Activated naive CD4-positive, alpha-beta T cell treated with anti-CD3 and anti-CD28 coated beads, Interleukin-2, amount 10 ng/mL, durations not matched to agents 7 days and 5 days (primary cell): Measurements from ENCODE around the gene FAM174B.

Source experiments
- CTCF ChIA-PET: fragments of 350-600 bp; sonication (Branson Sonifier 250); formaldehyde crosslinking; loops from one replicate; lab custom pipeline; 2021; ENCODE audit warnings: antibody characterized with exemption; lab: Charles Lee
- DNase-seq: peaks from one replicate; pipeline ENCODE4 v3.0.0-alpha.2; 2020
- H3K27ac Mint-ChIP-seq: one replicate; pipeline ENCODE4 v1.8.0; 2021; ENCODE audit warnings: mild to moderate bottlenecking, moderate library complexity, mixed read lengths
- H3K27me3 Mint-ChIP-seq: one replicate; pipeline ENCODE4 v1.8.0; 2021; ENCODE audit warnings: mild to moderate bottlenecking, mixed read lengths
- H3K36me3 Mint-ChIP-seq: one replicate; pipeline ENCODE4 v1.8.0; 2021; ENCODE audit warnings: mixed read lengths
- H3K4me1 Mint-ChIP-seq: one replicate; pipeline ENCODE4 v1.8.0; 2021; ENCODE audit warnings: mixed read lengths
- H3K4me3 Mint-ChIP-seq: one replicate; pipeline ENCODE4 v1.8.0; 2021; ENCODE audit warnings: mild to moderate bottlenecking, moderate library complexity, mixed read lengths
- H3K9me3 Mint-ChIP-seq: one replicate; pipeline ENCODE4 v1.8.0; 2021; ENCODE audit warnings: mixed read lengths

FAM174B gene

DNA sequence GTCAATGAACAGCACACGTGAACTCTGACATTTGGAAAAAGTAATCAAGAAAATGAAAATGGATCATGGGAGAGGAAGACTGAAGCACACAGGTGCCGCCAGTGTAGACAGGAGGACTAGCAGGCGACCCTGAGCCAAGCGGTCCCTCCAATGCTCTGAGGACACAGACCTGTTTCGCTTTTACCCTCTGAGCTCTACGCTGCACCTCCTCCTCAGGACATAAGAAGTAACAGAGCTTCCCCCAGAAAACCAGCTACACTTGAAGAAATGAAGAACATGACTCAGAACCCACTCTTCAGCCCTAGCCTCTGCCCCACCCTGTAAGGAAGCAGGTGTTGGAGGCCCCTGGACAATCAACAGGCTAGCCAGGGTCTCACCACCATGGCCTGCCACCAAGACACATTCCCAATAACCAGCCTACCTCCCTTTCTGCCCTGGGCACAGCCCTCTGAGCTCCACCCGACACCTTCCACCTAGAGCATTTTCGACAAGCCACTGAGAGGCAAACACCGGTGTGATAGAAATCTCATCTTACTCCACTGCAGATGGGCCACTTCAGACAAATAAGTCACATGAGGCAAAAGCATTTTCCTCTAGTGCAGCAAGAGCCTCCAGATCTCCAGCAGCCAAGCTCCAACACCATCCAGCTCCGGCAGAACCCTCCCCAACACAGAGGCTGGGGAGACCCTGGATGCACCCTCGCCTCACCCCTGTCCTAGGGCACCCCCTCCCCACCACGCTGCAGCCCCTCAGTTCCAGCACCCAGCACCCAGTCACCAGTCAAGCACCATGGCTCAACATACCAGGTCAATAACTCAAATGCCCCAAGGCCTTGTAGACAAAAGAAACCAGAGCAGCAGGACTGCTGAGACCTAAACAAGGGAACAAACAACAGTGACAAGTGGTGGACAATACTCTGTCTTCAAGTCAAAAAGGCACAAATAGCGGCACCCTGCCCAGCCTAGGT, 11.4 kb downstream of the FAM174B start:
- Mint-ChIP-seq H3K9me3 (peaks cover 7% of the 10 kb centered on the region), H3K36me3 (no peaks in the 10 kb centered on the region), H3K4me3 (no peak overlapping the region), H3K27ac (no peak overlapping the region), H3K27me3 (peaks cover 7% of the 10 kb centered on the region), H3K4me1 (no peaks in the 10 kb centered on the region)
- CTCF ChIA-PET, result no interaction called here
- no peak for DNase-seq

DNA sequence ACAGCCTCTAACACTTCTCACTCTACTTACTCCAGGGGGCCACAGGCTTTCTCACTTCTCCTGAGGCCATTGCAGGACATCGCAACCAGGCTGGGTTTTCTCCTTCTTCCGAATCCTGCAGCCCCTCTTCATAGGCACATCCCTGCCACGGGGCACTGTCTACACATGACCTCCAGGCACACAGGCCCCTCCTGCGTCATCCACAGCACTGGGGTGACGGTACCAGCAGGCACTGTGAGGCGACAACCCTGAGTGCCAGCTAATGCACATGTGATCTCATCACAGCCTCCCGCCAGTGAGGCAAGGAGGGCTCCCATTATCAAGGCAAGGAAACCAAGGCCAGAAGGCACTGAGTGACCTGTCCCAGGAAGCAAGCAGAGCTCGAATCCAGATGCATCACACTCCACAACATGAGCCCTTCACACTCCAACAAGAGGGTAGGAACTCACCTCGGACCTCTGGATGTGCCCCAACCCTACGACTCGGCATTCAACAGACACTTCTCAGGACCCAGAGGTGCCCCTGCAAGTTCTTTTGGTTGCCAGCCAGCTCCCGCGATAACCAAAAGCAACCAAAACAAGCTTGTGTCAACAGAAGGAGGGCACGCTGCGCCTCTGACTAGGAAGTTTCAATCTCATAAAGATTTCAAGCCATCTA, 16.7 kb downstream of the FAM174B start:
- H3K4me1 Mint-ChIP-seq, result peaks cover 7% of the 10 kb centered on the region
- DNase-seq, result no peak

DNA sequence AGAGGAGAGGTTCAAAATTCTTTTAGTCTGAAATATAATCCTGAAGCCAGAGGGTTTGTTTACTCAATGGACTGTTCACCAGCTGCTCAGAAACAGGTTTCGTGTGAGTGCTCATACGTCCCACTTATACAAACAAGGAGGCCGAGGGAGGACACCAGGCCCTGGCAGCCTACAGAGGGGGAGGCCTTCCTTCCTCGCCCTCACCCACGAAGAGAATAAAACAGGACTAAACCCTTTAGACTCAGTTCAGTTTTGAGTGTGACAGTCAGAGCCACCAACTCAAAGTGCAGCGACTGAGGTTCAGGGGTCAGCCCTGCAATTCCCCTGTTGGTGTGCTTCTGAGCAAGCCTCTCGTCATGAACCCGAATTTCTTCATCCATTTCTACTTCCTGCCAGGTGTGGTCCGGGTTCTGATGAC, 17.3 kb downstream of the FAM174B start:
- H3K27me3 Mint-ChIP-seq, result no peaks in the 10 kb centered on the region
- DNase-seq, result no peak
- no peaks in the 10 kb centered on the region for H3K36me3 Mint-ChIP-seq
- H3K9me3 Mint-ChIP-seq, result peaks cover 7% of the 10 kb centered on the region
- no peak overlapping the region for H3K4me3 Mint-ChIP-seq
- CTCF ChIA-PET, result no interaction called here
- H3K27ac Mint-ChIP-seq, result no peak overlapping the region
- peaks cover 7% of the 10 kb centered on the region for H3K4me1 Mint-ChIP-seq

More for the DNA sequence above, 16.7 kb downstream of the FAM174B start:
- Mint-ChIP-seq H3K27ac (no peak overlapping the region), H3K27me3 (no peaks in the 10 kb centered on the region), H3K9me3 (peaks cover 7% of the 10 kb centered on the region), H3K36me3 (no peaks in the 10 kb centered on the region), H3K4me3 (no peak overlapping the region)
- CTCF ChIA-PET, result no interaction called here

DNA sequence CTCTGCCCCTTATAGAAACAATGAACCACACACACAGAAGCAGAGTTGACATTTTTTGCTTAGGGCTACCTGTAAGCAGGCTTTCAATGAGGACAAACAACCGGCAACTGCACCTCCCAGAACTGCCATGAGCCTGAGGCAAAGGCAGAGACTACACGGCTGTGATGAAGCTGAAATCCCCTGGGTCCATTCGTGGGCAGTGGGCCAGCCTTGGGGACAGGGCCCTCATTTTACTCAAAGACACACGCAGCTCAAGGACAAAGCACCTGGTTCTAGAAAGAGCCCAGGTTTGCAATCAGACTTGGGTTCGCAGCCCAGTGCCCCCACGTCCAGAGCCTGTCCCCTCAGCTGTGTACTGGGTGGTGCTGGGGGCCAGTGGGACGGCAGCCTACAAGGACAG, 17.9 kb downstream of the FAM174B start:
- Mint-ChIP-seq H3K27ac (no peak overlapping the region), H3K27me3 (no peaks in the 10 kb centered on the region), H3K9me3 (peaks cover 7% of the 10 kb centered on the region), H3K36me3 (no peaks in the 10 kb centered on the region), H3K4me3 (no peak overlapping the region), H3K4me1 (peaks cover 7% of the 10 kb centered on the region)
- CTCF ChIA-PET, result interaction anchor here (0.6 kb wide), 1 partner anchor 1725 kb away, joined by 3 read pairs; no protein-coding TSS in a partner anchor
- DNase-seq, result no peak

DNA sequence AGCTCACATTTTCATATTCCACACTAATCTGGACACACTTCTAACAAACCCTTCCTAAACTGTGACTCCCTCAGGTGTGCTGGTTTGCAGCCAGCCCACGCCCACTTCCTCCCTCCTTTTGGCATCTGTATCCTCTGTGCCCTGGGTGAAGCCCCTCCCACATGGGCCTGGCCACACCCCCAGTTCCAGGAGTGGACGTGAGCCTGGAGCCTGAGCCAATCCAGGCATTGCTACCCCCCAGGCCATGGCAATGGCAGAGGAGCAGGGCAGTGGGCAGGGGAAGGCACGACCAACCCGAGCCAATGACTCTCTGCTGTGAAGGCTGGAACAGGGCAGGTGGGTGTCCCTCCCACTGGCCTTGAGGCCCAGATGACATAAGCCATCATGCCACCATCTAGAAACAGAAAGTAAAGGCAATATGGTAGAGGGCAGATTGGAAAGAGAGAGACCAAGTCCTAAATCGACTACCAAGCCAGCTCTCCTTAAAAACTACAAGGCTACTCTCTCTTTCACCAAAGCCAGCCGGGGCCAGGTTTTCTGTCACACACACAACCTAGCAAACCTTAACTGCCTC, 18.6 kb downstream of the FAM174B start:
- peaks cover 7% of the 10 kb centered on the region for H3K4me1 Mint-ChIP-seq
- H3K27me3 Mint-ChIP-seq, result no peaks in the 10 kb centered on the region
- DNase-seq, result no peak
- CTCF ChIA-PET, result interaction anchor here (0.6 kb wide), 1 partner anchor 1726 kb away, joined by 3 read pairs; no protein-coding TSS in a partner anchor
- no peaks in the 10 kb centered on the region for H3K36me3 Mint-ChIP-seq
- peaks cover 5% of the 10 kb centered on the region for H3K9me3 Mint-ChIP-seq
- H3K27ac Mint-ChIP-seq, result no peak overlapping the region
- H3K4me3 Mint-ChIP-seq, result no peak overlapping the region

DNA sequence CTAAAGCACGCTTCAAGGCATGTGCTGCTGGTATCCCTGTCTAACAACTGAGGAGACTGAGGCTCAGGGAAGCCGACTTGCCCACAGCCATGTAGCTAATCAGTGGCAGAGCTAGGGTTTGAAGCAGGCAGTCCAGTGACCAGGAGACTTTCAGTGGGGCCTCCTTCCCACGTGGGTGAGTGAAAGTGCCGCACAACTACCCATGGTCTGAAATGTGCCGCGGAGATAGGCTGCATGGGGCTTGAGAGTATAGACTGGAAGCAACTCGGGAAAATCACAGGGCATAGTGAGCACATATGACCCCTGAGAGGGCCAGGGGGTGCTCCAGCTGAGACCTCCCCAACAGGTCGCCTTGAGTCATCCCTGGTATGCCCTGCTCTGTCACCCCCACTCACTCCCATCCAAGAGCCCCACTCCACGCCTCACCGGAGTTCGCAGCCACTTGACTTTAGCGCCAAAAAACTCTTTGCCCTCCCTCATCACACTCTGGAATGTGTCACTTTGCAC, 19.1 kb downstream of the FAM174B start:
- DNase-seq, result no peak
- Mint-ChIP-seq H3K27me3 (no peaks in the 10 kb centered on the region), H3K27ac (no peak overlapping the region), H3K9me3 (peaks cover 5% of the 10 kb centered on the region), H3K4me1 (peaks cover 7% of the 10 kb centered on the region), H3K4me3 (no peak overlapping the region), H3K36me3 (no peaks in the 10 kb centered on the region)
- CTCF ChIA-PET, result interaction anchor here (0.9 kb wide), 1 partner anchor 115 kb away, joined by 3 read pairs; no protein-coding TSS in a partner anchor

DNA sequence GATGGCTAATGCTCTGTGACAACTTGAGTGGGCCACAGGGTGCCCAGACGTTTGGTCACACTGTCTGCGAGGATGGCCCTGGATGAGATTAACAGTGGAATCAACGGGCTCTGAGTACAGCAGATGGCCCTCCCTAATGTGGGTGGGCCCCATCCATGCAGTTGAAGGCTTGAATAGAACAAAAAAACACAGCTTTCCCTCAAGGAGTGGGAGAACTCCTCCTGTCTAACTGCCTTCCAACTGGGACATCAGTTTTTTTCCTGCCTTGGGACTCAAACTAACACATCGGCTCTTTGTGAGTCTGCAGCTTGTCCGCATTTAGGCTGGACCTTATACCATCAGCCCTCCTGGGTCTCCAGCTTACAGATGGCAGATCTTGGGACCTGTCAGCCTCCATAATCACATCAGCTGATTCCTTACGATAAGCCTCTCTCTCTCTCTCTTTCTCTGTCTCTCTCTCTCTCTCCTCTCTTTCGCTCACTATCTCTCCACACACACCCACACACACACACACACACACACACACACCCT, 20.8 kb downstream of the FAM174B start:
- no peak overlapping the region for H3K27ac Mint-ChIP-seq
- CTCF ChIA-PET, result interaction anchor here (0.6 kb wide), 1 partner anchor 120 kb away, joined by 3 read pairs; no protein-coding TSS in a partner anchor
- peaks cover 7% of the 10 kb centered on the region for H3K4me1 Mint-ChIP-seq
- no peaks in the 10 kb centered on the region for H3K27me3 Mint-ChIP-seq
- peaks cover 2% of the 10 kb centered on the region for H3K9me3 Mint-ChIP-seq
- no peak overlapping the region for H3K4me3 Mint-ChIP-seq
- no peak for DNase-seq
- no peaks in the 10 kb centered on the region for H3K36me3 Mint-ChIP-seq

DNA sequence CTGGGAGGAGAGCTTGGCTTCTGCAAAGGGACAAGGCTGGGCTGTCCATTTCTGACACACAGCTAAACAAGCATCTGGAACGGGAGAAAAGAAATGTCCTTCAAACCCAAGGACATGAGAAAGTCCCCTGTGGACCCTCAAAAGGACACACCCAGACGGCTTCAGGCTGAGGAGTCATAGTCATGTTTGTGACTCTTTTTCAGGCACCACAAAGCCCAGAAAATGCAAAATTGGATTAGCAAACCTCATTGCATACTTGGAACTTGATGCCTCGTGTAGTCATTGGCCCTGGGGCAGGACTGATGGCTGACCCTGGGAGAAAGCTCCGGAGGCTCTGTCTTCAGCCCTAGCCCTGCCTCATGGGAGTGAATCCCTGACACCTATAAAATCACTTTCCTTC, 21.5 kb downstream of the FAM174B start:
- Mint-ChIP-seq H3K9me3 (no peaks in the 10 kb centered on the region), H3K27ac (no peak overlapping the region), H3K4me1 (peaks cover 7% of the 10 kb centered on the region)

DNA sequence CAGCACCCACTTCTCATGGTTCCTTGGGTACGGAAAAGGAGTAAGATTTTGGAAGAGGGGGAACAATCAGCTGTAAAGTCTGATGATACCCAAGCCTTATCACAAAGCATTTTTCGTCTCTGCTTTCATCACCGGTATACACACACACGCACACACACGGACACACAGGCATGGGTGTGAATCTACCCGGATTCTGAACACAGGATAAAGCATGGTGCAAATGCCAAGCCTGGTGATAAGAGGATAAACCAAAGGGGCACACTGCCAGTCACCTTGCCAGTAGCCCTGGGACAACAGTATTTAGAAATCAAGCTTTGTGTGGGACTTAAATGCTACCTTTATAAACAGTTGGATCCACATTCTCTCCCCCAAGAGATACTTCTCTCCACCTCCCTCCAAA, 22.2 kb downstream of the FAM174B start:
- H3K4me1 Mint-ChIP-seq, result peaks cover 7% of the 10 kb centered on the region
- CTCF ChIA-PET, result no interaction called here
- no peak overlapping the region for H3K4me3 Mint-ChIP-seq
- DNase-seq, result no peak
- H3K27me3 Mint-ChIP-seq, result no peaks in the 10 kb centered on the region
- H3K36me3 Mint-ChIP-seq, result no peaks in the 10 kb centered on the region
- H3K27ac Mint-ChIP-seq, result no peak overlapping the region
- H3K9me3 Mint-ChIP-seq, result no peaks in the 10 kb centered on the region

More for the DNA sequence above, 21.5 kb downstream of the FAM174B start:
- CTCF ChIA-PET, result no interaction called here
- no peaks in the 10 kb centered on the region for H3K27me3 Mint-ChIP-seq
- H3K36me3 Mint-ChIP-seq, result no peaks in the 10 kb centered on the region
- no peak overlapping the region for H3K4me3 Mint-ChIP-seq
- DNase-seq, result no peak

DNA sequence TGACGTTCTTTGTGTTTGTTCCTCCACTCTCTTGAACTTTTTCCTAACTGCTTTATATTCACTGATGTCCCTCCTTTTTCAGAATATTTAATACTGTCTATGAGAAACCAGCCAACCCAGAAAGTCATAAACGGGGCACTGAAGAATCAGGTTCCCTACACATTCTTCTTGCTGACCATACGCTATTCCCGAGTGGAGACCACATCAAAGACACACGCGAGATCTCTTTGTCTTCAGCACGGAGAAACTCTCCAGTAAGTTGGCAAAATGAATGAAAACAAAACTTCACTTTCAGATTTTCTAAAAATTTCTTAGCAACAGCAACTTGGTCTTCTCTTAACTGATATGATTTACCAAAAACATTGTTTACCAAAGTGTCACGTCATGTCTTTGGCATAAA, 22.6 kb downstream of the FAM174B start:
- no peaks in the 10 kb centered on the region for H3K9me3 Mint-ChIP-seq
- no peak overlapping the region for H3K27ac Mint-ChIP-seq
- H3K4me1 Mint-ChIP-seq, result peaks cover 7% of the 10 kb centered on the region
- no peaks in the 10 kb centered on the region for H3K36me3 Mint-ChIP-seq
- H3K4me3 Mint-ChIP-seq, result no peak overlapping the region
- CTCF ChIA-PET, result no interaction called here
- no peaks in the 10 kb centered on the region for H3K27me3 Mint-ChIP-seq
- no peak for DNase-seq

DNA sequence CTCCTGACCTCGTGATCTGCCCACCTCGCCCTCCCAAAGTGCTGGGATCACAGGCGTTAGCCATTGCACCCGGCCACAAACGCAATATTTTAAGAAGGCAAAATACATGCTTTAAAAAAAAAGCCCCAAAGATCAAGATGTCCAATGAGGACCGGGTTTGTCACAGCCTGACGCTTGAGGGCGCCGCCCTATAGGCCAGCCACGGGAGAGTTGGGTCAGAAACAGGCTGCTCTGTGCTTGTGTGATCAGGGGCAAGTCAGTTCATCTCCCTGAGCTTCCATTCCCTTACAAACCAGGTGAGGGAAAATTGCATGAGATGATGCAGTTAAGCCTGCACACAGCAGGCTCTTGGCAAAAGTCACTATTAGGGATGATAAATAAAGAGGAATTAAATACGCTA, 23.9 kb downstream of the FAM174B start:
- Mint-ChIP-seq H3K27me3 (no peaks in the 10 kb centered on the region), H3K4me3 (no peak overlapping the region), H3K36me3 (no peaks in the 10 kb centered on the region), H3K4me1 (peaks cover 2% of the 10 kb centered on the region), H3K27ac (no peak overlapping the region), H3K9me3 (no peaks in the 10 kb centered on the region)
- DNase-seq, result peak; percentile 29
- CTCF ChIA-PET, result interaction anchor here (0.7 kb wide), 1 partner anchor 432 kb away, joined by 4 read pairs; no protein-coding TSS in a partner anchor

DNA sequence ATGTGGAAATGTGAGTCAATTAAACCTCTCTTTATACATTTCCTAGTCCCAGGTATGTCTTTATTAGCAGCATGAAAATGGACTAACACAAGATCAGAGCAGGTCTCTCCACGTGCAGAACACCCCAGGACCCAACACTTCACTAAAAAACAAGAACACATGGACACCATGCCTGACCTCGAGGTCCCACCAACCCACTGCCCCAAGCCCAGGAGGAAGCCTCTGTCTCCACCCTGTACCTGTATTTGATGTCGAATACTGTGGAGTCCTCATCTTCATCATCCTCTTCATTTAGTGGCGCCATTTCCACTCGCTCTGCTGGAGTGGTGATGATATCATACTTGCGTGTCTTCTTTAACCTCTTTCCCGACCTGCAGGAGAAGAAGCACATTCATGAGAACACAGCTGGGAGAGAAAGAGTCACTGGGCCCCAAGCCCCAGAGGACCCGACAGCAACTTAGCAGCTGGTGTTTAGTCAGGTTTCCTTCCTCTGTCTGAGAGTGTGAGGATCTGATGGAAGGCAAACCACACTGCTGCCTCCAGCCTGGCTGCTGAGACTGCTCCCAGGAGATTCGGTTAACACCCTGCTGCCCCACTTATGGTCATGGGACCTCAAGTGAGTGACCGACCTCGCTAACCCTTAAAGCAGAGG, 25.5 kb downstream of the FAM174B start:
- CTCF ChIA-PET, result no interaction called here
- no peaks in the 10 kb centered on the region for H3K27me3 Mint-ChIP-seq
- no peaks in the 10 kb centered on the region for H3K36me3 Mint-ChIP-seq

DNA sequence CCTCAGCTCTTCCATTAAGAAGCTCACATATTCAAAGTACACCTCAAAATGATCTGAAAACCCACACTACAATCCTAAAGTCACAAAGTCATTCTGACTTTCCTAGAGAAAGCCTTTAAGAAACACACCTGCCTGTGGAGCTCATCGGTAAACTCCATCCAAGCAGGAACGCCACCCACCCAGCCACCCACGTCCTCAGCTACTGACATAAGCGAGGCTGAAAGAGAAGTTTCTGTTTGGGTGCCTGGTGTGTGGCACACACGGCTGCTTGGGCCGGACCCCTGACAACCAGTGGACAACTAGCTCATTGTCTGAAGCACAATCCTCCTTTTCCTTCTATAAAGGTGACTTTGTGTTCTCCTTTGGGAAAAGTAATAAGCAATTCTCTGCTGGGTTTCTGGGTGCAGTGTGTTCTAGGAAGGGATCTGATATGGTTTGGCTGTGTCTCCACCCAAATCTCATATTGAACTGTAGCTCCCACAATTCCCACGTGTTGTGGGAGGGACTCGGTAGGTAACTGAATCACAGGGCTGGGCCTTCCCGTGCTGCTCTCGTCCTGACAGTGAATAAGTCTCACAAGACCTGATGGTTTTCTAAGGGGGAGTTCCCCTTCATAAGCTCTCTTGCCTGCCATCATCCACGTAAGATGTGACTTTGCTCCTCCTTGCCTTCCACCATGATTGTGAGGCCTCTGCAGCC, 26.1 kb downstream of the FAM174B start:
- DNase-seq, result no peak
- H3K27ac Mint-ChIP-seq, result no peak overlapping the region
- H3K9me3 Mint-ChIP-seq, result no peaks in the 10 kb centered on the region
- H3K4me3 Mint-ChIP-seq, result no peak overlapping the region
- H3K4me1 Mint-ChIP-seq, result peaks cover 14% of the 10 kb centered on the region
- CTCF ChIA-PET, result no interaction called here
- no peaks in the 10 kb centered on the region for H3K27me3 Mint-ChIP-seq
- no peaks in the 10 kb centered on the region for H3K36me3 Mint-ChIP-seq

More for the DNA sequence above, 25.5 kb downstream of the FAM174B start:
- Mint-ChIP-seq H3K9me3 (no peaks in the 10 kb centered on the region), H3K27ac (no peak overlapping the region), H3K4me3 (no peak overlapping the region), H3K4me1 (peaks cover 10% of the 10 kb centered on the region)
- DNase-seq, result peak; percentile 31
